ENCODE measurements around the gene AGPAT4. TPM values are rescaled to one million over a fixed set of nuclear protein-coding genes. Genes with fewer than 3 reads are reported as not detected.

Gene AGPAT4
- total RNA-seq, 2 experiments from 2014 or later: 1.9 to 2.5 TPM

DNA sequence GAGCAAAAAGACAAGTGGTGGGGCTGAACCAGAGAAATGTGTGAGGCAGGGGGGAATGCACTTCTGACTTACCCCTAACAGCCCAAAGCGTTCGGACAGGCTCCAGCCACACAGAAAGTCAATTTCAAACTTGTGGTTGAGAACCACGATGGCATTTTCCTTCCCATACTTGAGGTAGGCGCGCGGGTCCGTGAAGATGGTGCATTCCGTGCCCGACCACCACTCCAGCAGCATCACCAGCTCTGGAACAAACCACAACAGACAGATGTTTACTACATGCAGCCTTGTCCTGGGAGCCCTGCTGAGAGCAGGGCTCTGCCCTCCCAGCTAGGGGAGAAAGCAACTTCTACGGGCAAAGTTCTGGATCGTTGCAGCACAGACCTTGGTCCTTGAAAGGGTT, 107.7 kb downstream of the AGPAT4 start:
- peaks cover 1% of the 10 kb centered on the region for H3K36me3 Mint-ChIP-seq
- peaks cover 1% of the 10 kb centered on the region for H3K4me1 Mint-ChIP-seq
- no peak overlapping the region for H3K4me3 Mint-ChIP-seq
- DNase-seq: no peak
- H3K27ac Mint-ChIP-seq: no peak overlapping the region
- H3K27me3 Mint-ChIP-seq: no peaks in the 10 kb centered on the region
- H3K9me3 Mint-ChIP-seq: no peaks in the 10 kb centered on the region

DNA sequence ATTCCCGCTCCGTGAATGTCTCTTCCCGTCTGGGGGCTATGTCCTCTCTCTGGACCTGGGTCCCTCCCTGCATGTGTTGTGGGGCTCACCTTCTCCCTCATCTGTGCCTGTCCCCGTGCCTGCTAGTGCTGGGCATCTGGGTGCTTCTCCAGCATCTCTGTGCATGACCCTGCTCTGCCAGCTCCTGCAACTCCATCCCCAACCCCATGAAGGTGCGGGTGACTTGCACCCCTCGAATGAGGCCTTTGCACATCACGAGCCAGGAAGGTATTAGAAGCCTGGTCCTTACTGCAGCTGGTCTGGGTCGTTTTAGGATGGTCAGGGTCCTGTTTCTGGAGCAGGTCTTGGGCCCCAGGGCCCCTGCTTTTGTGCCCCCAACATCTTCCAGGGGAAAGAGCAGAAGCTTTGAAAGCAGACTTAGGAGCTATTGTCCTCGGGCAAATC, 109.7 kb downstream of the AGPAT4 start:
- Mint-ChIP-seq H3K4me1 (no peaks in the 10 kb centered on the region), H3K27ac (no peak overlapping the region), H3K27me3 (no peaks in the 10 kb centered on the region), H3K36me3 (peaks cover 2% of the 10 kb centered on the region), H3K9me3 (no peaks in the 10 kb centered on the region), H3K4me3 (no peak overlapping the region)
- DNase-seq: no peak

DNA sequence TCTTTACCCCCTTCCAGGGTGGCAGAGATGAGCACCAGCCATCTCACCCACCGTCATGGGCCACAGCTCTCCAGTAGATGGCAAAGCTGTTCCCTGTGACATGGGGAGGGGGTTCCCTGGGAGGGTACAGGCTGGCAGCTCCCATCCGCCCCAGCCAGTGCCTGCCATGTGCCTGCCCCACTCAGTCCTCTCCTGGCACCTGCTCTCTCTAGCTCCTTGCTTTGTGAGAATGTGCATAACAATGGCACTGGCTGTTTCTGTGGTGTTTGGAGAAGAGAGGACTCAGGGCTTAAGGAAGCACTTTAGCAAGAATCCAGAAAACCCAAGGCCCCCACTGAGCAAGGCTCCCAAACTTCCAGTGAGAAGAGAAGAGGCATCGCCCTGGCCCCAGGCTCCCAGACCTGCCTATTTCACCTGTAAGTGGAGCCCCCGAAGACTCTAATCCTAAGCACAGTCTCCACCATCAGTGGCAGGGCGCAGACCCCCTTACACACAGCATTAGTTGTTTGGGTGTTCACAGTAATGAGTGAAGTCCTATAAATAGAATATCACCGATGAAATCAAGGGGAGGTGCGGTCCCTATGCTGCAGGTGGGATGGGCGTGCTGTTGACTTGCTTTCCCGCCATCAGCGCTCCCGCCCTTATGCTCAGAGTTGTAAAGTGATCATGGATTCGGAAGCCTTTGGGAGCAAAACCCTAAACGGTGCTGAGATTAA, 110.2 kb downstream of the AGPAT4 start:
- peaks cover 2% of the 10 kb centered on the region for H3K36me3 Mint-ChIP-seq
- no peaks in the 10 kb centered on the region for H3K27me3 Mint-ChIP-seq

DNA sequence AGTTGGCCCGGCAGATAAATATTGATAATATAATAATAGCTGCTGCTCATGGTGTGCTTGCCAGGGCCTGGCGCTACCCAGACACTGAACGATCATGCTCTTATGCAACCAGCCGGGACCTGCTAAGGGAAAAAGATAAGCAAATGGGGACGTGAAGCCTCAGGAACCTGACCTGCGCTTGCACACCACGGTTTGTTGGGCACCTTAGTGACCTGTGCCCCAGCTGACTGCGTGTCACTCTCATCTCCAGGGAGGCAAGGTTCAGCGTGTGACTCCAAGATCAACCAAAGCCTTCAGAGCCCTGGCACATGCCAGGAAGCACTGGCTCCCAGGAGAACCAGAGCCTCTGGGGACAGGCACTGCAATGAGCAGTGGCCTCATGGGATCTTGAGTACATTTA, 111.1 kb downstream of the AGPAT4 start:
- Mint-ChIP-seq H3K4me1 (no peaks in the 10 kb centered on the region), H3K27me3 (no peaks in the 10 kb centered on the region), H3K4me3 (no peak overlapping the region), H3K27ac (no peak overlapping the region), H3K36me3 (peaks cover 9% of the 10 kb centered on the region), H3K9me3 (peaks cover 6% of the 10 kb centered on the region)
- no peak for DNase-seq

More for the DNA sequence above, 110.2 kb downstream of the AGPAT4 start:
- DNase-seq: no peak
- Mint-ChIP-seq H3K4me3 (no peak overlapping the region), H3K4me1 (no peaks in the 10 kb centered on the region), H3K9me3 (no peaks in the 10 kb centered on the region), H3K27ac (no peak overlapping the region)

DNA sequence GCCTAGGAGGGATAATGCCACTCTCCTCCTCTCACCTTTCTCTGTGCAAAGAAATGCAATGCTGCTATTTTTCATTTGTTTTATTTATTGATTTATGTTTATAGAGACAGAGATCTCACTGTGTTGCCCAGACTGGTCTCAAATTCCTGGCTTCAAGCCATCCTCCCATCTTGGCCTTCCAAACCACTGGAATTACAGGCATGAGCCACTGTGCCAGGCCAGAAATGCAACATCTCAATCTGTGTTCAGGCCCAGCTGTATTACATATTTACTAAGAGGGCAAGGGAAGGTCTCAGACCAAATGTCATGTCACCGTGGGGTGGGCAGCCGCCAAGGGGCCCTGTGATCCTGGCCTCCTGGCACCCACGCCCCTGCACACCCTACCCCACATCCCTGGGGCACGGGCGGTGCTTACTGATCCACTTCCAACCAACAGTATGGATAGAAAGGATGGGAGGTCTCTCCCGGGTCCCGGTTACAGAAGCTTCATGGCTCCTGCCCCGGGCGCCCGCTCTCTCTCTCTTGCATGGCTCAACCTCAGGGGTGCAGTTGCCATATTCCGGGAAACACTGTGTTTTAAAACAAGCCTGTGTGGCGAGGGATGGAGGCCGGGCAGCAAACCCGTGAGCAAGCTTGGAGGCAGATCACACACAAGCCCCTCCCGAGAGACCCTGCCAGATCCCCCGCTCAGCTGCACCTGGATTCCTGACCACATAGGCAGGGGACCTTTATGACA, 111.8 kb downstream of the AGPAT4 start:
- H3K4me3 Mint-ChIP-seq: no peak overlapping the region
- peaks cover 9% of the 10 kb centered on the region for H3K36me3 Mint-ChIP-seq
- no peaks in the 10 kb centered on the region for H3K4me1 Mint-ChIP-seq
- H3K27me3 Mint-ChIP-seq: no peaks in the 10 kb centered on the region
- peaks cover 7% of the 10 kb centered on the region for H3K9me3 Mint-ChIP-seq
- H3K27ac Mint-ChIP-seq: no peak overlapping the region
- DNase-seq: no peak

DNA sequence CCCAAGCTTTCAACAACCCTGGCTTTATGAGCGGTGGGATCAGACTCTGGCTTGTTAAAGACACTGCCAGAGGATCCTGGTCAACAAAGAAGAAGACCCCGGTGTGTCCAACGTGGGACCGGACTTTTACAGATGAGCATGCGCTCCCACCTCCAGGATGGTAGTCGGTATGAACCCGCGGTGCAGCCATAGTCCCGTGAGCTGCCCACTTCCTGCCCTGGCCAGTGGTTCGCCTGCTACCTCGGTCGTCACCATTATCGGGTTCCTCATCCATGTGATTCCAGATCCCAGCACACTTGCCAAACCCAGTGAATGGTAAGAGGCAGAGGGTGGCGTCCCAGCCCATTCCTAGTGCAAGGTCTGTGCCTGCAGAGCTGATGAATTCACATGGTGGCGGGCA, 112.7 kb downstream of the AGPAT4 start:
- peaks cover 7% of the 10 kb centered on the region for H3K9me3 Mint-ChIP-seq
- H3K4me3 Mint-ChIP-seq: no peak overlapping the region
- DNase-seq: no peak
- H3K4me1 Mint-ChIP-seq: no peaks in the 10 kb centered on the region
- no peaks in the 10 kb centered on the region for H3K27me3 Mint-ChIP-seq
- H3K36me3 Mint-ChIP-seq: peaks cover 9% of the 10 kb centered on the region
- H3K27ac Mint-ChIP-seq: no peak overlapping the region

DNA sequence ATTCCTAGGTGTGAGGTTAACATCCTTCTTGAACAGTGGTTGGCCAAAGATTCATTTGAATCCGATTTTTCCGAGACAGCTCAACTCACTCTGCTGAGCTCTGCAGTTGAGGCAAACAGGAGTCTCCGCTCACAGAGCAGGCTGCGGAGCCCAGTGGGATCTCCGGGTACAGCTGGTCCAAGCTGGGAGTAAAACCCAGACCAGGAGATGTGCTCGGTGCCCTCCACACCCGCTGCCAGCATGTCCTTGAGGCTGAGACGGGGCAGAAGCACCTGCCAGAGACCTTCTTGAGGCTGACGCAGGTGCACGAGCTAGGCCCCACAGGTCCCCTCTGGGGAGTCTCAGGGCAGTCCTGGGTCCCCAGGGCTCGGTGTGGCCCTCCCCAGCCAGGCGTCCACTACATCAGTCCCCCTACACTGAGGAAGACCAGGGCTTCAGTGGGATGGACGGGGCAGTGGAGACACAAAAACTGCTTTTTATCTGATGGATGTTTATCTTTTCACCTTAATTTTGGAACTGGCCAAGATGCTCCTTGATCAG, 119.0 kb downstream of the AGPAT4 start:
- DNase-seq: no peak
- Mint-ChIP-seq H3K27me3 (no peaks in the 10 kb centered on the region), H3K9me3 (peaks cover 7% of the 10 kb centered on the region), H3K4me3 (no peak overlapping the region), H3K36me3 (peaks cover 6% of the 10 kb centered on the region), H3K27ac (no peak overlapping the region), H3K4me1 (no peaks in the 10 kb centered on the region)

DNA sequence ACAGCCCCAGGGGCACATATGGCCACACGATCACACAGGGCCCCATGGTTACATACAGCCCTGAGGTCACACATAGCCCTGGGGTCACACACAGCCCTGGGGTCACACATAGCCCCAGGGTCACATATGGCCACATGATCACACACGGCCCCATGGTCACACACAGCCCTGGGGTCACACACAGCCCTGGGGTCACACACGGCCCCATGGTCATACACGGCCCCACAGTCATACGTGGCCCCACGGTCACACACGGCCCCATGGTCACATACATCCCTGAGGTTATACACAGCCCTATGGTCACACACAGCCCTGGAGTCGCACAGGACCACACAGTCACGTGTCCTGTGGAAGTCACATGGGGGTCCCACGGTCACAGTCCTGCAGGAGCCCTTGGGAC, 120.1 kb downstream of the AGPAT4 start:
- Mint-ChIP-seq H3K27ac (no peak overlapping the region), H3K4me1 (no peaks in the 10 kb centered on the region), H3K27me3 (no peaks in the 10 kb centered on the region), H3K4me3 (no peak overlapping the region), H3K9me3 (peaks cover 7% of the 10 kb centered on the region), H3K36me3 (peaks cover 6% of the 10 kb centered on the region)
- no peak for DNase-seq

DNA sequence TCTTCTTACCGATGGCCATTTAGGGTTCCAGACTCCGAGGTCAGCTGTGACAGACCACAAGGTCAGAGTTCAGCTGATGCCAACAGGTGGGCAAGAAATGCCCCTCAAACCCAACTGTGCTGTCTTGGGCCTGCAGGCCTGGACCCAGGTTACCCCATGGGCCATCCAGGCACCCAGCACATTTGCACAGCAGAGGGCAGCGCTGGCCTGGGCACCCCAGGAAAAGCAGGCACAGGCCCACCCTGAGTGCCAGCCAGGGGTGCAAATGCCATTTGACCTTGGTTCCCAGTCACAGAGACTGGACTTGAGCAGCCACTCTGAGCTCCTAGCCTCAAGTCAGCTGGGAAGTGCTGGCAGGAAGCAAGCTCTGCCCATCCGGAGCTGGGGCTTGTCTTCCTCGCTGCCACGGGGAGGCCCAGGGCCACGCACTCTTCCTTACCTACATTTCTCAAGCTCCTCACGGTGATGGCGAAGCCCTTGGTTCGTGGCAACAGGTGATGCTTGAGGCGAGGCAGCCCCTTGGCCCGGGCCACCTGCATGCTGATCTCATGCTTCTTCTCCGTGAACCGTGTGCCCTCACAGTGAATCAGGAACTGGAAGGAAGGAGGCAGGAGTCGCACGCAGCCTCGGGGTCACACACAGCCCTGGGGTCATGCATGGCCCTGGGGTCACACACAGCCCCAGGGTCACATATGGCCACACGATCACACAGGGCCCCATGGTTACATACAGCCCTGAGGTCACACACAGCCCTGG, 120.8 kb downstream of the AGPAT4 start:
- no peaks in the 10 kb centered on the region for H3K4me1 Mint-ChIP-seq
- H3K36me3 Mint-ChIP-seq: peaks cover 3% of the 10 kb centered on the region
- peaks cover 5% of the 10 kb centered on the region for H3K9me3 Mint-ChIP-seq
- no peak overlapping the region for H3K27ac Mint-ChIP-seq
- H3K27me3 Mint-ChIP-seq: no peaks in the 10 kb centered on the region
- DNase-seq: no peak
- H3K4me3 Mint-ChIP-seq: no peak overlapping the region

DNA sequence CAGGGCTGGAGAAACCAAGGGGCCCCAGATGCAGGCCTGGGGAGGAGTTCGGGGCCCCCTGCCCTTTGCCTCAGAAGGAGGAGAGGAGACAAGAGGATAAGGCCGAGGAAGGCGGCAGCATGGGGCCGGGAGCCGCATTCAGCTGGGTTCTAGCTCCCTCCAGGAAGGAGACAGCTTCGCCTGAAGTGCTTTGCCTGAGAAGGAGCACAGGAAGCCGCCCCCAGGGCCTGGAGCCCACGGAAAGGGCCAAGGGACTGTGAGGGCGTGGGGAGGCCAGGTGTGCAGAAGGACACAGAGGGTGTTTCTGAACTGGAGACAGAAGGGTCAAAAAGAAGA, 121.4 kb downstream of the AGPAT4 start:
- H3K4me1 Mint-ChIP-seq: no peaks in the 10 kb centered on the region
- H3K4me3 Mint-ChIP-seq: peak overlapping the region; percentile 34
- no peak for DNase-seq
- no peak overlapping the region for H3K27ac Mint-ChIP-seq
- no peaks in the 10 kb centered on the region for H3K36me3 Mint-ChIP-seq
- no peaks in the 10 kb centered on the region for H3K9me3 Mint-ChIP-seq
- H3K27me3 Mint-ChIP-seq: no peaks in the 10 kb centered on the region

DNA sequence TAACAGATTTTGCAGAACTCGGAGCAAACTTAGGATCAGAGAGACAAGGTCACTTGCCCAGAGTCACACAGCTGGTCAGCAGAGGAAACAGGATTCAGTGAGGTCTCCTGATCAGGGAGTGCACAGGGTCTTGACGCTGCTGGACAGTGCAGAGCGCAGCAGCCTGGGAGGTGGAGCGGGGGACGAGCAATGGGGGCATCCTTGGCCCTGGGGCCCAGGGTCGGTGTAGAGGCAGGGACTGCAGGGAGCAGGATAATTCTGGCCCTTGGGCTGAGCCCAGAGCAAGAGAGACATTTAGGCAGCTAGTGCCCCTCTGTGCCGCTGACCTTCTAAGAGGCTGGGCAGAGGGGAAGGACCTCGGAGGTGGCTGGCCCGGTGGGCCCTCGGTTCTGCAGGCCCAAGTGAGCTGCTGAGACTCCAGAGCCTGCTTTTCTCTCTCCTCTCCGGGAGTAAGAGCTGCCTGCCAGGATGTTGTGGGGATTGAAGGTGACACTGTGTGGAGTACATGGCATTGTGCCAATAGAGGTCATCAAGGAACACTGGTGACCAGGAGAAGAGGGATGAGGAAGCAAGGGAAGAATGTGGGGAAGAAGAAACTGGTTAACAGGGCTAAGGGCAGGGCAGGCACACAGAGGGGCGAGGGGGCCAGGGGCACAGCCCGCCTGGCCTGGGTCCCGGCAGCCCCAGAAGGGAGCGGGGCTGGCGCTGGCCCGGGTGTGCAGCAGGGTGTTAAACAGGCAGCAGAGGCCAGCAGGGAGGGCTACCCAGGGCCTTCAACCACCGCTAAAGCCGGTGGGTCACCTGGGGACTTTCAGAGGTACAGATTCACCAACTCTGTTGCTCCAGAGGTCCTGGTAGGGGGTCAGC, 122.0 kb downstream of the AGPAT4 start:
- DNase-seq: no peak
- no peaks in the 10 kb centered on the region for H3K36me3 Mint-ChIP-seq
- H3K27me3 Mint-ChIP-seq: no peaks in the 10 kb centered on the region
- no peak overlapping the region for H3K27ac Mint-ChIP-seq
- H3K4me1 Mint-ChIP-seq: no peaks in the 10 kb centered on the region
- H3K4me3 Mint-ChIP-seq: peak overlapping the region; percentile 34
- H3K9me3 Mint-ChIP-seq: no peaks in the 10 kb centered on the region

DNA sequence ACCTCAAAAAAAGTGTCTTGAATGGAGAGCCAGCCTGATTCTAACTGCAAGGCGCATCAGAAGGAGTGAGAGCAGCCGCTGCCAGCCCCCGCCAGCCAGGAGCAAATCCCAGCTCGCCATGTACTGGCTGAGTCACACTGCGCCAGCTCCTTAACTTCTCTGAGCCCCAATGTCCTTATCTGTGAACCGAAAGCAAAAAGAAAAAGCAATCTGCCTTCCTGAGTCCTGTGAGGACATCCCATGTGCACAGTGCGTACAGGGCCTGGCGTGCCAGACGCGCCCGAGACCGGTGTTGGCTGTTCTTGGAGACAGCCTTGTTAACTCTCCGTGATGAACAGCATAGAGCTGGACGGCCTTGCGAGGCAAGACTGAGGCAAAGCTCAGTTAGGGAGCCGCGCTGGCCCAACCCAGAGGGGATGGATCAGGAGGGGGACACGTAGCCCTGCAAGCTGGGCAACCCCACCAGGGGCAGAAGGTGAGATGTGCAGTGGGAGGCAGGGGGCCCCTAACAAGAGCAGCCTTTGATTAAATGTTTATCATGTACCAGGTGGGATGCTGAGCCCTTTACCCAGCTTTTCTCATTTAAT, 122.7 kb downstream of the AGPAT4 start:
- Mint-ChIP-seq H3K4me3 (no peak overlapping the region), H3K27ac (no peak overlapping the region), H3K36me3 (no peaks in the 10 kb centered on the region), H3K27me3 (no peaks in the 10 kb centered on the region), H3K4me1 (no peaks in the 10 kb centered on the region), H3K9me3 (no peaks in the 10 kb centered on the region)
- no peak for DNase-seq

DNA sequence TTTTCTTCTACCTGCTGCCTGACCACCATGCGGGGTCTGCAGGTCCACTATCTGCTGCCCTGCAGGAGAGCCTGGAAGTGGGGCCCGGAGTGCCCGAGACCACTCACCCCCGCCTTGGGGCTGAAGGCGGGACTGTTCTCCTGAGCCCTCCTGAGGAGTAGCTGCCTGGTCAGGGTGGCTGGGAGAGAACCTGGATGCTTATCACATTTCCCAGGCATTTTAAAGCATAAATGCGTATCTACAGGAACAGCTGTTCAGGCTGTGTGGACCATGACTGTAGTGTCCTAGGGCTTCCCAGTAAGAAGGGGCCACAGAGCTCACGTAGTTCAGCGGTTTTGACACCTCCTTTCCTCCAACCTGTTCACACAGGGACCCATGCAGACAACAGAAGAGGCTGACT, 123.3 kb downstream of the AGPAT4 start:
- Mint-ChIP-seq H3K4me1 (no peaks in the 10 kb centered on the region), H3K36me3 (no peaks in the 10 kb centered on the region), H3K27me3 (no peaks in the 10 kb centered on the region), H3K4me3 (no peak overlapping the region), H3K9me3 (no peaks in the 10 kb centered on the region), H3K27ac (no peak overlapping the region)
- no peak for DNase-seq

DNA sequence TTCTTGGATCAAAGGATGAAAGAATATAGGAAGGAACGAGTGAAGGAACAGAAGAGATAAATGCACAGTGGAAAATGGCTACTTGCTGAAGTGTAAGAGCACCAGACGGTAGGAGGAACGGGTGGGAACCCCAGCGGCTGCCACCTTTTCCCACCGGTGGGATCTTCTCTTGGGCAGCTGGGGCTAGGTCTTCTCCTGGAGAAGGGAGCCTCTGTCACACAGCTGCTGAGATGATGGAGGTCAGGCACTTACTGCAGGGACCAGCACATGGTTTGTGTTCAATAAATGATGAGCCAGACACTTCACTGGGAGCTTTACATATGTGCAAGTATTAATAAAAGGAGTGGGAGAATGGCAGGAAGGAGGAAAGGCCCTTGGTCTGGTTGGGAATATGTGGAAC, 123.7 kb downstream of the AGPAT4 start:
- Mint-ChIP-seq H3K4me1 (no peaks in the 10 kb centered on the region), H3K27me3 (no peaks in the 10 kb centered on the region), H3K36me3 (no peaks in the 10 kb centered on the region), H3K4me3 (no peak overlapping the region), H3K9me3 (no peaks in the 10 kb centered on the region), H3K27ac (no peak overlapping the region)
- no peak for DNase-seq
